HepG2 (cell line): ENCODE results near the gene TEX50. TPM values are rescaled to one million over a fixed set of nuclear protein-coding genes. Genes with fewer than 3 reads are reported as not detected.
"Not testable (repeated sequence)": the region's sequence is repeated elsewhere in the genome, so short reads cannot be mapped to it uniquely, and the experiment has no call there.

ENCODE experiments used
- ATAC-seq: fragments of 200-7000 bp; cut with Tn5 transposase; 3 replicates; pipeline ENCODE4 v1.9.1; 2020; ENCODE audit warnings: mild to moderate bottlenecking, moderate library complexity
- BruUV-seq: library from RNA; stranded (reverse); fragments of 400-500 nt; replicated peaks from 2 replicates; lab custom pipeline; 2021; lab: Mats Ljungman, UMichigan
- CTCF ChIA-PET: fragments of 300-600 bp; formaldehyde crosslinking; extraction: SDS; loops from one replicate; lab custom pipeline; 2021; ENCODE audit warnings: low total read pairs, inconsistent platforms, low intra/inter-chr PET ratio; lab: Yijun Ruan, JAX
- POLR2A ChIA-PET: fragments of 350-600 bp; sonication (Branson Sonifier 250); formaldehyde crosslinking; loops from one replicate; lab custom pipeline; 2020; ENCODE audit warnings: antibody characterized with exemption, inconsistent platforms; lab: Yijun Ruan, JAX
- DNase-seq: peaks from one replicate; pipeline ENCODE4 v3.0.0-alpha.2; 2015; ENCODE audit warnings: low spot score
- FAIRE-seq: peaks from 3 replicates; lab custom pipeline; 2011; peaks lifted over from hg19 to GRCh38; lab: Jason Lieb, UNC
- H2AFZ ChIP-seq: one replicate; pipeline ENCODE4 v1.6.1; 2011; ENCODE audit warnings: low read length, inconsistent platforms
- H3K27ac ChIP-seq: fragments of 300-600 bp; 3 replicates; pipeline ENCODE4 v1.8.0; 2011; ENCODE audit warnings: mixed run types, mild to moderate bottlenecking, mixed read lengths, low read length, inconsistent platforms; ENCODE audit not compliant: insufficient read depth; ENCODE audit errors: extremely low read length
- H3K27me3 ChIP-seq, 2 experiments: fragments of 200-600 bp in 1 of 2; 2 replicates in 1 of 2; 3 replicates in 1 of 2; pipeline versions ENCODE4 v1.6.0 to v1.8.0; 2011; ENCODE audit warnings: low read length in 2 of 2, mild to moderate bottlenecking in 2 of 2, moderate library complexity in 2 of 2, inconsistent platforms in 1 of 2; ENCODE audit not compliant: insufficient read depth in 2 of 2, control insufficient read depth in 1 of 2
- H3K36me3 ChIP-seq, 2 experiments: fragments of 200-600 bp in 1 of 2; replicated peaks in 1 of 2; 2 replicates in 1 of 2; 3 replicates in 1 of 2; pipeline versions ENCODE4 v1.5.1 to v1.8.0; 2011; ENCODE audit warnings: low read length in 2 of 2, inconsistent platforms in 1 of 2; ENCODE audit not compliant: insufficient read depth in 2 of 2, control insufficient read depth in 1 of 2
- H3K4me1 ChIP-seq: 2 replicates; pipeline ENCODE4 v1.5.1; 2012; ENCODE audit warnings: low read length, inconsistent platforms; ENCODE audit not compliant: insufficient read depth
- H3K4me2 ChIP-seq: 2 replicates; pipeline ENCODE4 v1.6.0; 2011; ENCODE audit warnings: low read depth, low read length, inconsistent platforms
- H3K4me3 ChIP-seq, 3 experiments: fragments of 200-600 bp in 1 of 3; sonication (generic), shearing (Covaris generic) in 1 of 3; replicated peaks in 1 of 3; 2 replicates each; pipeline ENCODE4 v1.5.1; 2011 to 2016; ENCODE audit warnings: low read length in 3 of 3, inconsistent platforms in 2 of 3, low read depth in 2 of 3, mild to moderate bottlenecking in 2 of 3, control low read depth in 1 of 3, mixed read lengths in 1 of 3; ENCODE audit not compliant: insufficient read depth in 1 of 3
- H3K79me2 ChIP-seq: one replicate; pipeline ENCODE4 v1.6.1; 2011; ENCODE audit warnings: low read length, inconsistent platforms; ENCODE audit not compliant: insufficient read depth
- H3K9ac ChIP-seq: 2 replicates; pipeline ENCODE4 v1.6.0; 2011; ENCODE audit warnings: mild to moderate bottlenecking, low read depth, low read length, inconsistent platforms; ENCODE audit not compliant: insufficient read depth
- H3K9me3 ChIP-seq: 2 replicates; pipeline ENCODE4 v1.5.1; 2012; ENCODE audit warnings: mild to moderate bottlenecking, low read length
- H4K20me1 ChIP-seq: 2 replicates; pipeline ENCODE4 v1.6.0; 2011; ENCODE audit warnings: inconsistent platforms, mild to moderate bottlenecking, low read length, moderate library complexity; ENCODE audit not compliant: insufficient read depth
- RBM39 ChIP-seq: fragments of 200-400 bp; formaldehyde crosslinking; IDR thresholded peaks from one replicate; pipeline ENCODE4 v1.6.1; 2018; ENCODE audit warnings: antibody characterized with exemption, mild to moderate bottlenecking, low read depth, low read length; ENCODE audit not compliant: poor library complexity, severe bottlenecking
- SOX13 ChIP-seq, 3 experiments: fragments of 450-650 bp in 1 of 3; sonication (generic) in 1 of 3; formaldehyde crosslinking in 1 of 3; IDR thresholded peaks in 2 of 3; conservative IDR thresholded peaks in 1 of 3; 2 replicates each; pipeline versions ENCODE4 v1.5.0 to v1.6.1; 2016 to 2020; ENCODE audit warnings: antibody characterized with exemption in 1 of 3, mild to moderate bottlenecking in 1 of 3, missing compliant biosample characterization in 1 of 3, missing genetic modification reagents in 1 of 3, moderate library complexity in 1 of 3
- ZKSCAN1 ChIP-seq: fragments of 150-350 bp; IDR thresholded peaks from 2 replicates; pipeline ENCODE4 v1.6.1; 2014; ENCODE audit warnings: low read length
- ZNF652 ChIP-seq: IDR thresholded peaks from 2 replicates; pipeline ENCODE4 v1.6.1; 2016; ENCODE audit warnings: low read depth, borderline replicate concordance
- WGBS: methylation state at CpG from one replicate; pipeline ENCODE4 v1.1.6; 2017; ENCODE audit warnings: low lambda C conversion rate; 5-methylcytosine and 5-hydroxymethylcytosine counted together
- in situ Hi-C: cut with HindIII; loops from 2 replicates; pipeline ENCODE4 v1.10.0; 2017; ENCODE audit warnings: low pct_unique_long_range_greater_than_20kb; ENCODE audit not compliant: extremely low pct_ligation_motif_present
- intact Hi-C: fragments of 100-400 bp; cut with micrococcal nuclease; formaldehyde crosslinking; loops from one replicate; pipeline ENCODE4 v1.10.0; 2022; ENCODE audit not compliant: unreplicated experiment
- polyA plus RNA-seq, 8 experiments: library from polyadenylated mRNA; depleted of rRNA in 3 of 8; stranded (reverse) in 7 of 8; unstranded in 1 of 8; fragments of >200 nt; fragmentation: Illumina TruSeq in 4 of 8; extraction: Trizol in 4 of 8; gene quantifications; 2 replicates each; pipeline versions ENCODE4 v1.2.1 to v1.2.3, GENCODE V29; 2011 to 2016; ENCODE audit warnings: low read depth in 4 of 8, missing spikeins in 1 of 8, mixed read lengths in 1 of 8; ENCODE audit not compliant: insufficient read depth in 1 of 8
- total RNA-seq, 5 experiments: library from RNA; depleted of rRNA; stranded (reverse); fragments of >200 nt; fragmentation: Illumina TruSeq; extraction: Trizol; gene quantifications; 2 replicates each; pipeline ENCODE4 v1.2.3, GENCODE V29; 2016; ENCODE audit warnings: low read depth in 1 of 5

Gene TEX50
- total and polyA plus RNA-seq, 2 of the 13 experiments (the other 11 are each of a cell fraction or from before 2014, with no cell fraction given) = not detected

DNA sequence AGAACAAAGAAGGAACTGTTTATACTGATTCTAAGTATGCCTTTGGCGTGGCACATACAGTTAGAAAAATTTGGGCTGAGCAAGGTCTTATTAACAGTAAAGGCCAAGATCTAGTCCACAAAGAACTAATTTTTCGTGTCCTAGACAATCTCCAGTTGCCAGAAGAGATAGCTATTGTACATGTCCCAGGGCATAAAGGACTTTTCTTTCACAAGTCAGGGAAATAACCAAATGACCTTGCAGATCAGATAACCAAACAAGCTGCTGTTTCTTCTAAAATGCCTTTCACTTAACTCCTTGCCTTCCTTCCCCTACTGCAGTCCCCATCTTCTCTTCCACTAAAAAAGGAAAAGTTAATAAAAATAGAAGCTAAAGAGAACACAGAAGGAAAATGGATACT lies 4.0 kb downstream of the TEX50 start:
- H3K79me2 ChIP-seq = no peaks in the 10 kb centered on the region
- FAIRE-seq = no peak
- ChIA-PET POLR2A (no interaction called here), CTCF (no interaction called here)
- no peak overlapping the region for H2AFZ ChIP-seq
- BruUV-seq = no TSS peak
- WGBS = 3% methylated on average over 2 of the region's 2 CpGs
- no peaks in the 10 kb centered on the region for H4K20me1 ChIP-seq
- no peaks in the 10 kb centered on the region for H3K36me3 ChIP-seq
- H3K27me3 ChIP-seq = no peaks in the 10 kb centered on the region
- H3K4me3 ChIP-seq = no peak overlapping the region
- peaks cover 13% of the 10 kb centered on the region for H3K4me1 ChIP-seq
- in situ Hi-C loops = no loop called here
- peaks cover 9% of the 10 kb centered on the region; the same call in 1 of the 2 replicates for H3K9me3 ChIP-seq
- no peak overlapping the region for H3K27ac ChIP-seq
- no peak for TF ChIP-seq SOX13 (IDR thresholded peaks at IDR 0.05)
- peak in 1 of 2 experiments; percentile 9; a peak in 1 of 4 replicates for TF ChIP-seq SOX13 (CRISPR knock-in tag; conservative IDR thresholded peaks at IDR 0.05 in 1 of 2, IDR thresholded peaks at IDR 0.05 in 1 of 2)
- no peak for TF ChIP-seq ZKSCAN1
- no peak for TF ChIP-seq RBM39
- peak; percentile 55; the same call in 1 of the 2 replicates for TF ChIP-seq ZNF652 (CRISPR knock-in tag)
- TF ChIP-seq, all 625 proteins: peak for 2
- no peak overlapping the region for H3K9ac ChIP-seq
- H3K4me2 ChIP-seq = no peak overlapping the region
- intact Hi-C loops = no loop called here
- DNase-seq = no peak
- no peak for ATAC-seq

DNA sequence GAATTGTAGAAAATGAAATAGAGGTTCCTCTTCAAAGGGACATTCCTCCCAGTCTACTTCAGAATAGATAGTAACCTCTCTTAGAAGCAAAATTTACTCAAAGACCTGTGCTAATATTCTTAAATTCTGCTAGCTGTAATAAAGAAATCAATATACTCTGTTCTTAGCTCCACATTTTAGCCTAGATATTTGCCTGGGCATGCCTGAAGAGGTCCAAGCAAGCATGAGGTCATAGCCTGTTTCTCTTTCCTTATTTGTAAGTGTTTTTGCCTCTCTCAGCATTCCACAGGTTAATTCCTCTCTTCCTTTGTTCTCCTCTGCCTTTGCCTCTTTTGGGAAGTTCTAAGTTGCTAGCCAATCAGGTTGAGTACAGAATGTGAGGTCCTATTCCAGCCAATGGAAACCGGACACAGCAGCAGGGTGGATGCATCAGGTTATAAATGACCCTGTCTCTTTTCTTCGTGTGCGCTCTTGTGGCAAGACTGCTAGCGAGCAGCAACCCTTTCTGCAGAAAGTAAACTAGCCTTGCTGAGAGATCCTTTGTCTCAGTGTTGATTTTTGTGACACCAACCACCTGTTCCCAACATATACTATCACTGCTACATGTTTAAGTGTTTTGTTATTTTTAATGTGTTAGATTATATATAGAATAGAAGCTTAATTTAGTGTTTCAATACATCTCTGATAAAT lies 7.5 kb downstream of the TEX50 start:
- H3K4me2 ChIP-seq, BruUV-seq, H2AFZ ChIP-seq, DNase-seq, CTCF ChIA-PET, ATAC-seq, FAIRE-seq, in situ Hi-C loops, H3K27ac ChIP-seq, intact Hi-C loops, H3K36me3 ChIP-seq, POLR2A ChIA-PET, H3K27me3 ChIP-seq, H3K9me3 ChIP-seq, H3K4me3 ChIP-seq, H3K9ac ChIP-seq, H4K20me1 ChIP-seq, H3K79me2 ChIP-seq: not testable (repeated sequence)
- 51% methylated on average over 4 of the region's 4 CpGs for WGBS
- peaks cover 13% of the 10 kb centered on the region for H3K4me1 ChIP-seq
